HepG2 (cell line): ENCODE data around the gene PRKACG. TPM values are rescaled to one million over a fixed set of nuclear protein-coding genes. Genes with fewer than 3 reads are reported as not detected.

Experiments used
- ERF ChIP-seq: IDR thresholded peaks from 2 replicates; pipeline ENCODE4 v1.6.1; 2018; ENCODE audit warnings: missing biosample characterization, missing genetic modification reagents
- GLMP ChIP-seq: sonication (generic); formaldehyde crosslinking; IDR thresholded peaks from 2 replicates; pipeline ENCODE4 v1.9.0; 2021; ENCODE audit warnings: missing genetic modification reagents, mild to moderate bottlenecking, borderline replicate concordance
- KIAA2018 ChIP-seq: sonication (generic); formaldehyde crosslinking; IDR thresholded peaks from 2 replicates; pipeline ENCODE4 v1.5.0; 2020; ENCODE audit warnings: mild to moderate bottlenecking, missing genetic modification reagents, borderline replicate concordance
- NR2F6 ChIP-seq, 2 experiments: IDR thresholded peaks; 2 replicates each; pipeline ENCODE4 v1.6.1; 2016; ENCODE audit warnings: antibody characterized with exemption in 1 of 2, mild to moderate bottlenecking in 1 of 2
- PBX2 ChIP-seq: IDR thresholded peaks from 2 replicates; pipeline ENCODE4 v1.6.1; 2016; ENCODE audit warnings: control low read depth
- POLR2AphosphoS5 ChIP-seq: IDR thresholded peaks from 2 replicates; pipeline ENCODE4 v1.6.1; 2012; ENCODE audit warnings: low read depth, low read length
- REST ChIP-seq, 2 experiments: IDR thresholded peaks; 2 replicates each; pipeline ENCODE4 v1.6.1; 2011 to 2012; ENCODE audit warnings: low read length in 2 of 2, borderline replicate concordance in 1 of 2, low read depth in 1 of 2, mild to moderate bottlenecking in 1 of 2, moderate library complexity in 1 of 2
- RXRB ChIP-seq: IDR thresholded peaks from 2 replicates; pipeline ENCODE4 v1.6.1; 2016; ENCODE audit warnings: borderline replicate concordance, missing genetic modification reagents, missing compliant biosample characterization
- SATB2 ChIP-seq: sonication (generic); formaldehyde crosslinking; IDR thresholded peaks from 2 replicates; pipeline ENCODE4 v1.5.0; 2020; ENCODE audit warnings: missing genetic modification reagents
- ZNF350 ChIP-seq: sonication (generic); formaldehyde crosslinking; IDR thresholded peaks from 2 replicates; pipeline ENCODE4 v1.4.0; 2020; ENCODE audit warnings: mild to moderate bottlenecking, low read depth, missing genetic modification reagents, borderline replicate concordance
- ZNF546 ChIP-seq: sonication (generic); formaldehyde crosslinking; conservative IDR thresholded peaks from 2 replicates; pipeline ENCODE4 v1.8.1; 2023; ENCODE audit warnings: mild to moderate bottlenecking, missing genetic modification reagents
- polyA plus RNA-seq, 8 experiments: library from polyadenylated mRNA; depleted of rRNA in 3 of 8; stranded (reverse) in 7 of 8; unstranded in 1 of 8; fragments of >200 nt; fragmentation: Illumina TruSeq in 4 of 8; extraction: Trizol in 4 of 8; gene quantifications; 2 replicates each; pipeline versions ENCODE4 v1.2.1 to v1.2.3, GENCODE V29; 2011 to 2016; ENCODE audit warnings: low read depth in 4 of 8, missing spikeins in 1 of 8, mixed read lengths in 1 of 8; ENCODE audit not compliant: insufficient read depth in 1 of 8
- total RNA-seq, 5 experiments: library from RNA; depleted of rRNA; stranded (reverse); fragments of >200 nt; fragmentation: Illumina TruSeq; extraction: Trizol; gene quantifications; 2 replicates each; pipeline ENCODE4 v1.2.3, GENCODE V29; 2016; ENCODE audit warnings: low read depth in 1 of 5
- TF ChIP-seq, protein P1 (sequence below): sonication (generic); formaldehyde crosslinking; IDR thresholded peaks from 2 replicates; pipeline ENCODE4 v1.4.0; 2020; ENCODE audit warnings: mild to moderate bottlenecking, missing genetic modification reagents

PRKACG gene
- total and polyA plus RNA-seq, 2 of the 13 experiments (the other 11 are each of a cell fraction or from before 2014, with no cell fraction given): not detected

DNA sequence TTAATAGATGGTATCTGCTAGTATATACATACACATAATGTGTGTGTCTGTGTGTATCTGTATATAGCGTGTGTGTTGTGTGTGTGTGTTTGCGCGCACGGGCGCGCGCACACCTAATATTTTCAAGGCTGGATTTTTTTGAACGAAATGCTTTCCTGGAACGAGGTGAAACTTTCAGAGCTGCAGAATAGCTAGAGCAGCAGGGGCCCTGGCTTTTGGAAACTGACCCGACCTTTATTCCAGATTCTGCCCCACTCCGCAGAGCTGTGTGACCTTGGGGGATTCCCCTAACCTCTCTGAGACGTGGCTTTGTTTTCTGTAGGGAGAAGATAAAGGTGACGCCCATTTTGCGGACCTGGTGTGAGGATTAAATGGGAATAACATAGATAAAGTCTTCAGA, 22.4 kb upstream of the PRKACG start (continued):
- no peak for TF ChIP-seq KIAA2018 (CRISPR knock-in tag)
- no peak for TF ChIP-seq GLMP (CRISPR knock-in tag)
- no peak; a peak in 1 of 4 replicates for TF ChIP-seq REST (IDR thresholded peaks at IDR 0.05; ENCODE audit: borderline replicate concordance in 1 of 2, low read depth in 1 of 2, low read length in 2 of 2)
- TF ChIP-seq PBX2: no peak
- 0 out of 2 replicates have a peak, but pooled peaks have one; percentile 7 for TF ChIP-seq ZNF350 (CRISPR knock-in tag)
- peak; percentile 15; the same call in 1 of the 2 replicates for TF ChIP-seq RXRB
- TF ChIP-seq ERF (CRISPR knock-in tag): 0 out of 2 replicates have a peak, but pooled peaks have one; percentile 1
- TF ChIP-seq, protein P1, sequence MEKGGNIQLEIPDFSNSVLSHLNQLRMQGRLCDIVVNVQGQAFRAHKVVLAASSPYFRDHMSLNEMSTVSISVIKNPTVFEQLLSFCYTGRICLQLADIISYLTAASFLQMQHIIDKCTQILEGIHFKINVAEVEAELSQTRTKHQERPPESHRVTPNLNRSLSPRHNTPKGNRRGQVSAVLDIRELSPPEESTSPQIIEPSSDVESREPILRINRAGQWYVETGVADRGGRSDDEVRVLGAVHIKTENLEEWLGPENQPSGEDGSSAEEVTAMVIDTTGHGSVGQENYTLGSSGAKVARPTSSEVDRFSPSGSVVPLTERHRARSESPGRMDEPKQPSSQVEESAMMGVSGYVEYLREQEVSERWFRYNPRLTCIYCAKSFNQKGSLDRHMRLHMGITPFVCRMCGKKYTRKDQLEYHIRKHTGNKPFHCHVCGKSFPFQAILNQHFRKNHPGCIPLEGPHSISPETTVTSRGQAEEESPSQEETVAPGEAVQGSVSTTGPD (CRISPR knock-in tag): no peak
- TF ChIP-seq POLR2AphosphoS5: peak; percentile 30; the same call in 1 of the 2 replicates
- 0 out of 2 replicates have a peak, but pooled peaks have one; percentile 49 for TF ChIP-seq ZNF546 (CRISPR knock-in tag)
- 0 out of 2 replicates have a peak, but pooled peaks have one; percentile 8 for TF ChIP-seq NR2F6 (IDR thresholded peaks at IDR 0.05)
- no peak for TF ChIP-seq NR2F6 (CRISPR knock-in tag; IDR thresholded peaks at IDR 0.05)
- no peak for TF ChIP-seq SATB2
